ENCODE measurements around the gene ECSCR.
"Not testable (repeated sequence)": the region's sequence is repeated elsewhere in the genome, so short reads cannot be mapped to it uniquely, and the experiment has no call there.

Gene ECSCR

GRCh38 chr5:139458580-139459407, 3.7 kb downstream of the ECSCR start:
- no peaks in the 10 kb centered on the region for H3K27me3 Mint-ChIP-seq
- H3K4me1 Mint-ChIP-seq (ENCODE audit: low read depth), result peaks cover 54% of the 10 kb centered on the region
- no peaks in the 10 kb centered on the region for H3K36me3 Mint-ChIP-seq
- peak overlapping the region; percentile 57 for H3K4me3 Mint-ChIP-seq
- peak overlapping the region; percentile 89 for H3K27ac Mint-ChIP-seq
- H3K9me3 Mint-ChIP-seq (ENCODE audit: low read depth), result no peaks in the 10 kb centered on the region

GRCh38 chr5:139457653-139458306, 4.8 kb downstream of the ECSCR start:
- Mint-ChIP-seq H3K9me3 (ENCODE audit: low read depth) (no peaks in the 10 kb centered on the region), H3K4me3 (no peak overlapping the region), H3K4me1 (ENCODE audit: low read depth) (peaks cover 57% of the 10 kb centered on the region), H3K27ac (no peak overlapping the region), H3K36me3 (no peaks in the 10 kb centered on the region), H3K27me3 (no peaks in the 10 kb centered on the region)

- no peaks in the 10 kb centered on the region for H3K36me3 Mint-ChIP-seq
- H3K9me3 Mint-ChIP-seq (ENCODE audit: low read depth), result no peaks in the 10 kb centered on the region
- H3K4me1 Mint-ChIP-seq (ENCODE audit: low read depth), result peaks cover 57% of the 10 kb centered on the region
- H3K4me3 Mint-ChIP-seq, result no peak overlapping the region
- no peaks in the 10 kb centered on the region for H3K27me3 Mint-ChIP-seq
- no peak overlapping the region for H3K27ac Mint-ChIP-seq
Observed at GRCh38 chr5:139457241-139457640, 5.3 kb downstream of the ECSCR start.

- Mint-ChIP-seq H3K4me1 (ENCODE audit: low read depth) (peaks cover 57% of the 10 kb centered on the region), H3K9me3 (ENCODE audit: low read depth) (no peaks in the 10 kb centered on the region), H3K27me3 (no peaks in the 10 kb centered on the region), H3K27ac (no peak overlapping the region), H3K4me3 (no peak overlapping the region), H3K36me3 (no peaks in the 10 kb centered on the region)
Observed at GRCh38 chr5:139456776-139457175, 5.8 kb downstream of the ECSCR start.

GRCh38 chr5:139454568-139455290, 7.8 kb downstream of the ECSCR start:
- Mint-ChIP-seq H3K27ac (no peak overlapping the region), H3K36me3 (no peaks in the 10 kb centered on the region)

GRCh38 chr5:139453683-139454567, 8.6 kb downstream of the ECSCR start:
- H3K27ac Mint-ChIP-seq, result peak overlapping the region; percentile 70
- peaks cover 40% of the 10 kb centered on the region for H3K4me1 Mint-ChIP-seq (ENCODE audit: low read depth)

More at GRCh38 chr5:139454568-139455290, 7.8 kb downstream of the ECSCR start:
- no peaks in the 10 kb centered on the region for H3K9me3 Mint-ChIP-seq (ENCODE audit: low read depth)
- no peaks in the 10 kb centered on the region for H3K27me3 Mint-ChIP-seq
- no peak overlapping the region for H3K4me3 Mint-ChIP-seq
- peaks cover 47% of the 10 kb centered on the region for H3K4me1 Mint-ChIP-seq (ENCODE audit: low read depth)

GRCh38 chr5:139451878-139452660, 10.5 kb downstream of the ECSCR start:
- no peak overlapping the region for H3K4me3 Mint-ChIP-seq
- no peak overlapping the region for H3K27ac Mint-ChIP-seq
- no peaks in the 10 kb centered on the region for H3K27me3 Mint-ChIP-seq
- H3K9me3 Mint-ChIP-seq (ENCODE audit: low read depth), result no peaks in the 10 kb centered on the region
- no peaks in the 10 kb centered on the region for H3K36me3 Mint-ChIP-seq
- peaks cover 42% of the 10 kb centered on the region for H3K4me1 Mint-ChIP-seq (ENCODE audit: low read depth)

More at GRCh38 chr5:139453683-139454567, 8.6 kb downstream of the ECSCR start:
- no peaks in the 10 kb centered on the region for H3K9me3 Mint-ChIP-seq (ENCODE audit: low read depth)
- H3K4me3 Mint-ChIP-seq, result no peak overlapping the region
- H3K36me3 Mint-ChIP-seq, result no peaks in the 10 kb centered on the region
- H3K27me3 Mint-ChIP-seq, result no peaks in the 10 kb centered on the region

GRCh38 chr5:139451176-139451575, 11.4 kb downstream of the ECSCR start:
- no peaks in the 10 kb centered on the region for H3K36me3 Mint-ChIP-seq
- peaks cover 40% of the 10 kb centered on the region for H3K4me1 Mint-ChIP-seq (ENCODE audit: low read depth)
- H3K27ac Mint-ChIP-seq, result no peak overlapping the region
- H3K27me3 Mint-ChIP-seq, result no peaks in the 10 kb centered on the region
- no peak overlapping the region for H3K4me3 Mint-ChIP-seq
- no peaks in the 10 kb centered on the region for H3K9me3 Mint-ChIP-seq (ENCODE audit: low read depth)

GRCh38 chr5:139446956-139447779, 15.4 kb downstream of the ECSCR start:
- Mint-ChIP-seq H3K4me1 (ENCODE audit: low read depth) (peaks cover 42% of the 10 kb centered on the region), H3K4me3 (peak overlapping the region; percentile 8), H3K27ac (peak overlapping the region; percentile 86), H3K36me3 (no peaks in the 10 kb centered on the region), H3K9me3 (ENCODE audit: low read depth) (no peaks in the 10 kb centered on the region), H3K27me3 (no peaks in the 10 kb centered on the region)

- Mint-ChIP-seq H3K4me3 (no peak overlapping the region), H3K9me3 (ENCODE audit: low read depth) (no peaks in the 10 kb centered on the region), H3K36me3 (no peaks in the 10 kb centered on the region), H3K4me1 (ENCODE audit: low read depth) (peaks cover 42% of the 10 kb centered on the region), H3K27me3 (no peaks in the 10 kb centered on the region), H3K27ac (no peak overlapping the region)
Observed at GRCh38 chr5:139445325-139446170, 17.0 kb downstream of the ECSCR start.

- Mint-ChIP-seq H3K36me3 (no peaks in the 10 kb centered on the region), H3K27me3 (no peaks in the 10 kb centered on the region), H3K4me1 (ENCODE audit: low read depth) (peaks cover 52% of the 10 kb centered on the region), H3K9me3 (ENCODE audit: low read depth) (no peaks in the 10 kb centered on the region), H3K4me3 (no peak overlapping the region), H3K27ac (peak overlapping the region; percentile 18)
Observed at GRCh38 chr5:139443831-139444453, 18.6 kb downstream of the ECSCR start.

- not testable (repeated sequence) for H3K4me3 Mint-ChIP-seq; H3K9me3 Mint-ChIP-seq (ENCODE audit: low read depth); H3K27me3 Mint-ChIP-seq; H3K27ac Mint-ChIP-seq; H3K36me3 Mint-ChIP-seq
- H3K4me1 Mint-ChIP-seq (ENCODE audit: low read depth), result peaks cover 40% of the 10 kb centered on the region
Observed at GRCh38 chr5:139440416-139440815, 22.1 kb downstream of the ECSCR start.

Data from activated naive CD8-positive, alpha-beta T cell (primary cell).